ENCODE measurements around the gene BTNL8.

DNA sequence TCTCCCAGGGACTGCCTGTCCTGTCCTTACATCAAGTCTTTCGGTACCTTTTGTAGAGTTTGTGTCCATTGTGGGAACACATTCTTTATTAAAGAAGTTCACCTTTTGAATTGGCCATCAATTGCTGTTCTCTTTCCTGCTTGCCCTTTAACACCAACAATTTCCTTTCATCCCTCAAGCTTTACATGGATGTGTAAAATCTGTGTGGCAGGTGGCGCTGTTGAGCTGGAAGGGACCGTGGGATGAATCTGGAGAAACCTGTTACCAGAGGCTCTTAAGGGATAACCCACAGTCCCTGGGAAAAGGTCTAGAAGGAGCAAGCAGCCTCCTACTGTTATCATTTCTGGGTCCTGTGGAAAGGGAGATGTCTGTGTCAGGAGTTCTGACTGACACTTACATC lies 30.0 kb upstream of the BTNL8 start:
- TF ChIP-seq, protein P1, sequence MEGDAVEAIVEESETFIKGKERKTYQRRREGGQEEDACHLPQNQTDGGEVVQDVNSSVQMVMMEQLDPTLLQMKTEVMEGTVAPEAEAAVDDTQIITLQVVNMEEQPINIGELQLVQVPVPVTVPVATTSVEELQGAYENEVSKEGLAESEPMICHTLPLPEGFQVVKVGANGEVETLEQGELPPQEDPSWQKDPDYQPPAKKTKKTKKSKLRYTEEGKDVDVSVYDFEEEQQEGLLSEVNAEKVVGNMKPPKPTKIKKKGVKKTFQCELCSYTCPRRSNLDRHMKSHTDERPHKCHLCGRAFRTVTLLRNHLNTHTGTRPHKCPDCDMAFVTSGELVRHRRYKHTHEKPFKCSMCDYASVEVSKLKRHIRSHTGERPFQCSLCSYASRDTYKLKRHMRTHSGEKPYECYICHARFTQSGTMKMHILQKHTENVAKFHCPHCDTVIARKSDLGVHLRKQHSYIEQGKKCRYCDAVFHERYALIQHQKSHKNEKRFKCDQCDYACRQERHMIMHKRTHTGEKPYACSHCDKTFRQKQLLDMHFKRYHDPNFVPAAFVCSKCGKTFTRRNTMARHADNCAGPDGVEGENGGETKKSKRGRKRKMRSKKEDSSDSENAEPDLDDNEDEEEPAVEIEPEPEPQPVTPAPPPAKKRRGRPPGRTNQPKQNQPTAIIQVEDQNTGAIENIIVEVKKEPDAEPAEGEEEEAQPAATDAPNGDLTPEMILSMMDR (conservative IDR thresholded peaks at IDR 0.05 in 1 of 2, IDR thresholded peaks at IDR 0.05 in 1 of 2; ENCODE audit: low read depth in 1 of 2, low read length in 2 of 2): peak; percentile 85 to 94
- no peak for TF ChIP-seq EZH2 (IDR thresholded peaks at IDR 0.05; ENCODE audit: low read length, missing control alignments)
